ENCODE data around the gene ISX.

GRCh38 chr22:35033635-35034296 is 32.2 kb upstream of the ISX start:
- TF ChIP-seq CTCF (IDR thresholded peaks at IDR 0.05; ENCODE audit: low read depth, low read length, poor library complexity, severe bottlenecking) (no peak), EZH2phosphoT487 (IDR thresholded peaks at IDR 0.05; ENCODE audit: borderline replicate concordance, low read length) (no peak)

All from DOHH2 (cell line).